Urinary bladder (tissue), 4 donors: ENCODE data around the gene CD300LB. TPM values are rescaled to one million over a fixed set of nuclear protein-coding genes. Genes with fewer than 3 reads are reported as not detected.

Experiments used
- DNase-seq: peaks from one replicate; pipeline ENCODE4 v3.0.0-alpha.2; 2015; ENCODE audit errors: extremely low spot score
- H3K27ac ChIP-seq: one replicate; pipeline ENCODE4 v1.5.1; 2013; ENCODE audit warnings: low read depth, mild to moderate bottlenecking, moderate library complexity
- H3K36me3 ChIP-seq: one replicate; pipeline ENCODE4 v1.6.1; 2013; ENCODE audit warnings: mild to moderate bottlenecking, moderate library complexity; ENCODE audit not compliant: insufficient read depth
- H3K4me1 ChIP-seq: one replicate; pipeline ENCODE4 v1.6.1; 2013; ENCODE audit warnings: mild to moderate bottlenecking, moderate library complexity; ENCODE audit not compliant: insufficient read depth
- H3K4me3 ChIP-seq: one replicate; pipeline ENCODE4 v1.5.1; 2013; ENCODE audit warnings: low read depth, low read length
- WGBS: extraction: QIAGEN DNeasy Blood & Tissue Kit; methylation state at CpG from one replicate; pipeline ENCODE4 v1.1.7; 2013; 5-methylcytosine and 5-hydroxymethylcytosine counted together
- polyA plus RNA-seq: library from polyadenylated mRNA; stranded (reverse); fragments of 200-250 nt; gene quantifications from one replicate; pipeline ENCODE4 v1.2.3, GENCODE V29; 2013
- total RNA-seq: library from RNA; depleted of rRNA; stranded (reverse); fragments of >200 nt; gene quantifications from one replicate; pipeline ENCODE4 v1.2.3, GENCODE V29; 2014
- donor health status: healthy with polysubstance abuse.
- donor health status: healthy.

CD300LB gene
- total and polyA plus RNA-seq, 2 donors: 0.46 TPM; not detected in 1

DNA sequence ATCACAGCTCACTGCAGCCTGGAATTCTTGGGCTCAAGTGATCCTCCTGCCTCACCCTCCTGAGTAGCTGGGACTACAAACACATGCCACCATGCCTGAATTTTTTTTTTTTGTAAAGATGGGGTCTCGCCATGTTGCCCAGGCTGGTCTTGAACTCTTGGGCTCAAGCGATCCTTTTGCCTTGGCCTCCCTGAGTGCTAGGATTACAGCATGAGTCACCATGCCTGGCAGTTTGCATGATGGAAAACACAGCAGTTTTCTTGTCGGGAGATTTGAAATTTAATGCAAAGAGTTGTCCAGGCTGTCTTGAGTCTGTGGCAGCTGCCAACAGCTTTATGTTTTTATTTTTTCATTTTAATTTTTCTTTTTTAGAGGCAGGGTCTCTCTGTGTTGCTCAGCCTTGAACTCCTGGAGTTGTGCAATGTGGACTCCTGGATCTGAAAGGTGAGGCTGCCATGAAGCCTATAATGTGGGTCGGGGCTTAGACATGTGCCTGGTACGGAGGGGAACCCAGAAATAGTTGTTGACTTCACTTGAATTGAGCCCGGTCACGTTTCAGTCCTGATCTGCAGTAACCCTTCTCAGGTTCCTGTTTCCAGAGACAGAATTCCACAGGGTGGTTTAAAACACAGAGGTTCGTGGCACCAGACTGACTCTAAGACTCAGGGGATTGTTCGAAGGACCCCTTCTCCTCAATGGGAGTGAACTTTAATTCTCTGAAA lies 46.1 kb downstream of the CD300LB start:
- WGBS: 50% methylated on average over 9 of the region's 9 CpGs
- Histone ChIP-seq H3K36me3 (no peaks in the 10 kb centered on the region), H3K4me1 (no peaks in the 10 kb centered on the region), H3K27ac (no peak overlapping the region), H3K4me3 (no peak overlapping the region)
- no peak for DNase-seq

GRCh38 chr17:74484066-74484465 lies 47.2 kb downstream of the CD300LB start:
- no peak overlapping the region for H3K27ac ChIP-seq
- no peak overlapping the region for H3K4me3 ChIP-seq
- WGBS: 45% methylated on average over 9 of the region's 9 CpGs
- no peak for DNase-seq
- no peaks in the 10 kb centered on the region for H3K4me1 ChIP-seq
- H3K36me3 ChIP-seq: no peaks in the 10 kb centered on the region

GRCh38 chr17:74481621-74482020 lies 49.7 kb downstream of the CD300LB start:
- H3K4me1 ChIP-seq: no peaks in the 10 kb centered on the region
- H3K36me3 ChIP-seq: no peaks in the 10 kb centered on the region
- 84% methylated on average over 7 of the region's 7 CpGs for WGBS
- no peak for DNase-seq
- no peak overlapping the region for H3K27ac ChIP-seq
- no peak overlapping the region for H3K4me3 ChIP-seq

- DNase-seq: no peak
- H3K4me1 ChIP-seq: no peaks in the 10 kb centered on the region
- no peaks in the 10 kb centered on the region for H3K36me3 ChIP-seq
- no peak overlapping the region for H3K4me3 ChIP-seq
- WGBS: 72% methylated on average over 8 of the region's 8 CpGs
- H3K27ac ChIP-seq: no peak overlapping the region
These were observed 51.0 kb downstream of the CD300LB start for GRCh38 chr17:74480290-74480689.

DNA sequence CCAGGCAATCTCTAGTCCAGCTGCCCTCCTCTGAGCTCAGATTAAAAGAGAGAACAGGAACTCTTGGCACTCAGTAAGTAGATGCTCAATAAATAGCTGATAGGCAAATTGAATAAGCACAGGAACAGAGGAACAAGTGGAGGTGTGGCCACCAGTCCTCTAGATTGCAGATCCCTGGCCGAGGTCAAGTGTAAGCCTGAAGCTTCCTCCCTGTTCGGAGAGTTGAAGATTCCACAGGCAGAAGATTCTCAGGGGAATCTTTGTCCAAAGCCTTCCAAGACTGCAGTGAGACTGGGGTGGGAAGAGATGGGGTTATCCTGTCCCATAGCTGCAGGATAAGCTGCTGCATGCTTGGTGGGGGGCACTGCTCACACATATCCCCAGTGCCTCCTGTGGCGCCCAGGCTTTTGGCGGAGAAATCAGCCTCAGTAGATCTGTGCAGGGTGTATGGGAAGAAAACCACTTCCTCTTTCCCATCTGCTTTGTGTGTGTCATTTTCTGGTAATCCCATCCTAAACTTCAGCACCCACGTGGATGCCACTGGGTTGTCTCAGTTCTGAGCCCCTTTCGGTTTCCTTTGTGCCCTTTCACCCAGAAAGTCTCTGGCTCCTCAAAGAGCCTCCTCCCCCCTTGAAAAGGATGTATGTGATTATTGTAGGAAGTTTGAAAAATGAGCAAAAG lies 52.7 kb downstream of the CD300LB start:
- WGBS: 45% methylated on average over 6 of the region's 6 CpGs
- Histone ChIP-seq H3K4me1 (no peaks in the 10 kb centered on the region), H3K36me3 (no peaks in the 10 kb centered on the region), H3K4me3 (no peak overlapping the region), H3K27ac (no peak overlapping the region)
- DNase-seq: no peak

GRCh38 chr17:74477411-74477810 lies 53.9 kb downstream of the CD300LB start:
- H3K36me3 ChIP-seq: no peaks in the 10 kb centered on the region
- no peaks in the 10 kb centered on the region for H3K4me1 ChIP-seq
- 72% methylated on average over 4 of the region's 4 CpGs for WGBS
- no peak for DNase-seq
- H3K27ac ChIP-seq: no peak overlapping the region
- no peak overlapping the region for H3K4me3 ChIP-seq

GRCh38 chr17:74475189-74475588 lies 56.1 kb downstream of the CD300LB start:
- Histone ChIP-seq H3K36me3 (no peaks in the 10 kb centered on the region), H3K27ac (no peak overlapping the region), H3K4me3 (no peak overlapping the region), H3K4me1 (no peaks in the 10 kb centered on the region)
- WGBS: 88% methylated on average over 4 of the region's 4 CpGs
- DNase-seq: no peak

DNA sequence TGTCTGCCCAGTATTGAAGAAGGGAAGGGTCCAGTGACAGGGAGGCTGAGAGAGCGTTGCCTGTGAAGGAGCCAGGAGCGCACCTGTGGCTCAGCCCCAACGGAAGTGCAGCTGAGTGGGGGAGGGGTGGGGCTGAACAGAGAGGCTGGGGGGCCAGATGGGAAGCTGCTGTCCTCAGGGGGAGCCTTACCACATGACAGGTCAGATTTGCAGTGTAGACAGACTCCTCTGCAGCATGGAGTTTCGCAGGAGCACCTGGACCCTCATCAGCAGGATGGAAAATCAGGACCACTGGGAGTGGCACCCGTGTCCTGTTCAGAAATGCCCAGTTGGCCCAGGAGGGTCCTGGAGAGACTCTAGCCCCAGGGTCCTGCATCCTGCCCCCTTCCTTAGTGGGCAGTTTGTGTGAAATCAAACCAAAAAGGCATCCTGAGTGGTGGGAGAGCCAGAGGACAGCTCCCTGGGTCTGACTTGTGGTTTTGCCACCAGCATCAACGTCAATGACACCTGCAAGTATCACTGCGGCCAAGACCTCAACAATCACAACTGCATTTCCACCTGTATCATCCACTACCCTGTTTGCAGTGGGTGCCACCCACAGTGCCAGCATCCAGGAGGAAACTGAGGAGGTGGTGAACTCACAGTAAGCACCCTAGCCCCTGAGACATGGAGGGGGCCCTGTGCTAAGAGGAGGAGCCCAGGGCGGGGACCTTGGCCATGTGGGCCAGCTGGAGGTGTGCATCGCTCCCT lies 57.1 kb downstream of the CD300LB start:
- Histone ChIP-seq H3K4me3 (no peak overlapping the region), H3K36me3 (no peaks in the 10 kb centered on the region), H3K27ac (no peak overlapping the region), H3K4me1 (no peaks in the 10 kb centered on the region)
- DNase-seq: no peak
- WGBS: 76% methylated on average over 9 of the region's 9 CpGs

GRCh38 chr17:74473294-74473693 lies 58.0 kb downstream of the CD300LB start:
- Histone ChIP-seq H3K27ac (no peak overlapping the region), H3K4me3 (no peak overlapping the region), H3K4me1 (no peaks in the 10 kb centered on the region), H3K36me3 (no peaks in the 10 kb centered on the region)
- DNase-seq: no peak
- WGBS: 84% methylated on average over 8 of the region's 8 CpGs

GRCh38 chr17:74472890-74473289 lies 58.4 kb downstream of the CD300LB start:
- Histone ChIP-seq H3K36me3 (no peaks in the 10 kb centered on the region), H3K27ac (no peak overlapping the region), H3K4me3 (no peak overlapping the region), H3K4me1 (no peaks in the 10 kb centered on the region)
- 88% methylated on average over 4 of the region's 4 CpGs for WGBS
- DNase-seq: no peak

DNA sequence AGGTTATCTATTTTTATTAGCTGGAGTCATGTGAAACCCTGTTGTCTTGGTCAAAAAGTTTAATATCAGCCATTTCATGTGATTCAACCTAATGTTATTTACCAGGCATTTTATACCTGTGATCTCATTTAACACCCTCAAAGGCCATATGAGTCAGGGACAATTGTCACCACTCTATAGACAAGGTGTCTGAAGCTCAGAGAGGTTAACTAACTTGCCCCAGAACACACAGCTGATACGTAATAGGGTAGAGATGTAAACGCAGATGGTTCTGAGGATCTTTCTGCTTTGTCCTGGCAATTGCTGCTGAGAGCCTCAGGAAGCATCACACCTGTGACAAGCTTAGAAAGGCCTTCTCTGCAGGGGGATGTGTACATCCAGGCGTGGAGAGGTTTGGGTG lies 59.9 kb downstream of the CD300LB start:
- H3K4me3 ChIP-seq: no peak overlapping the region
- H3K36me3 ChIP-seq: no peaks in the 10 kb centered on the region
- 91% methylated on average over 3 of the region's 3 CpGs for WGBS
- H3K4me1 ChIP-seq: no peaks in the 10 kb centered on the region
- DNase-seq: no peak
- H3K27ac ChIP-seq: no peak overlapping the region
